IMR-90 (cell line): Measurements from ENCODE around the gene SLC13A5.

Experiments used
- CTCF ChIP-seq: conservative IDR thresholded peaks from 2 replicates; pipeline ENCODE4 v1.5.1; 2012; ENCODE audit warnings: mild to moderate bottlenecking, low read depth, low read length, improper control_type of control experiment
- RAD21 ChIP-seq: IDR thresholded peaks from 2 replicates; pipeline ENCODE4 v1.6.1; 2012; ENCODE audit warnings: low read length, improper control_type of control experiment

GRCh38 chr17:6698004-6698403, 15.2 kb downstream of the SLC13A5 start:
- TF ChIP-seq RAD21 (no peak), CTCF (no peak)
